Mammary epithelial cell (primary cell): Measurements from ENCODE around the gene CTDSP2.

Experiments used
- EZH2 ChIP-seq: IDR thresholded peaks from 2 replicates; pipeline ENCODE4 v1.6.1; 2012; ENCODE audit warnings: low read length, inconsistent platforms, borderline replicate concordance
- TF ChIP-seq, protein P1 (sequence below), 2 donors: IDR thresholded peaks in 1 of 2; conservative IDR thresholded peaks in 1 of 2; 2 replicates each; pipeline ENCODE4 v1.5.1; 2011 to 2012; ENCODE audit warnings: inconsistent platforms in 2 of 2, low read length in 2 of 2, mild to moderate bottlenecking in 2 of 2, control low read depth in 1 of 2, low read depth in 1 of 2; ENCODE audit not compliant: insufficient read depth in 1 of 2; ENCODE audit errors: extremely low read depth in 1 of 2

DNA sequence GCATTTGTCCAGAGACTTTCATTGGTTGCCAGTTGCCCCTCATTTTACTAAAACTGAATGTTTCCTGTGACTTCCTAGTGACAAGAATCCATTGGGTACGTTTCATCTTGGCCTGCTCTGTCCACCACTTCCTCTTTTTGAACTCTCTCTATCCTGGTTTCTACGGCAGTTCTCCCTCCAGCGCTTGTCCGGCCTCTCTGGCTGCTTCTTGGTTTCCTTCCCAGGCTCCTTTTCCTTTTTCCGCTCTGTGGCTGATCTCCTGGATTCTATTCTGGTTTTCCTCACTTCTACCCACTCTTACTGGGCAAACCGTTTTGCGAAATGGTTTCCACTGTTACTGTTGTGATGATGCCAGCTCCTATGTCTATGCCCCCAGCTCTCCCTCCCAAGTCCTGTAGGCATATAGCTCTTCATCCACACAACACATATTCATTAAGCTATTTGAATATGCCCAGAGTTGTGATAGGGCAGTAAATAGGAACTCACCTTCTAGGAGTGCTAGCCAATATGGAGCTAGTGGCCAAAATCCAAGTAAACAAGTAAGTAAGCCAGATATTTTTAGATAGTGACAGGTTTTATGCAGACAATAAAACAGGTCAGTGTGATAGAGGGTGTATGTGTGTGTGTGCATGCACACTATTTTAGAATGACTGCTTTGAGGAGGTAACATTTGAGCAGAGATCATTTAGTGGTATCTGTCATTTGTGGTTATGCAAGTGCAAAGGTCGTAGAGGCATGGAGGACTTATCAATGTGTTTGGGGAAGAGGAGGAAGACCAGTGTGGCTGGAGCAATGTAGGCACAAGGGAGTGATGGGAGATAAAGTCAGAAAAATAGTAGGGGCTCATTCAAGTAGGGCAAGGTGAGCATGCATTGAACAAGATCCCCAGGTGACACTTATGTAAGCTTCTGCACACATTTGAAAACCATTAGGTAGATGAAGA lies 27.9 kb upstream of the CTDSP2 start:
- TF ChIP-seq, protein P1, sequence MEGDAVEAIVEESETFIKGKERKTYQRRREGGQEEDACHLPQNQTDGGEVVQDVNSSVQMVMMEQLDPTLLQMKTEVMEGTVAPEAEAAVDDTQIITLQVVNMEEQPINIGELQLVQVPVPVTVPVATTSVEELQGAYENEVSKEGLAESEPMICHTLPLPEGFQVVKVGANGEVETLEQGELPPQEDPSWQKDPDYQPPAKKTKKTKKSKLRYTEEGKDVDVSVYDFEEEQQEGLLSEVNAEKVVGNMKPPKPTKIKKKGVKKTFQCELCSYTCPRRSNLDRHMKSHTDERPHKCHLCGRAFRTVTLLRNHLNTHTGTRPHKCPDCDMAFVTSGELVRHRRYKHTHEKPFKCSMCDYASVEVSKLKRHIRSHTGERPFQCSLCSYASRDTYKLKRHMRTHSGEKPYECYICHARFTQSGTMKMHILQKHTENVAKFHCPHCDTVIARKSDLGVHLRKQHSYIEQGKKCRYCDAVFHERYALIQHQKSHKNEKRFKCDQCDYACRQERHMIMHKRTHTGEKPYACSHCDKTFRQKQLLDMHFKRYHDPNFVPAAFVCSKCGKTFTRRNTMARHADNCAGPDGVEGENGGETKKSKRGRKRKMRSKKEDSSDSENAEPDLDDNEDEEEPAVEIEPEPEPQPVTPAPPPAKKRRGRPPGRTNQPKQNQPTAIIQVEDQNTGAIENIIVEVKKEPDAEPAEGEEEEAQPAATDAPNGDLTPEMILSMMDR (conservative IDR thresholded peaks at IDR 0.05 in 1 of 2, IDR thresholded peaks at IDR 0.05 in 1 of 2; ENCODE audit: extremely low read depth in 1 of 2, insufficient read depth in 1 of 2, low read depth in 1 of 2, low read length in 2 of 2), result no peak
- no peak for TF ChIP-seq EZH2
